ENCODE measurements around the gene LHFPL5.

The LHFPL5 gene

DNA sequence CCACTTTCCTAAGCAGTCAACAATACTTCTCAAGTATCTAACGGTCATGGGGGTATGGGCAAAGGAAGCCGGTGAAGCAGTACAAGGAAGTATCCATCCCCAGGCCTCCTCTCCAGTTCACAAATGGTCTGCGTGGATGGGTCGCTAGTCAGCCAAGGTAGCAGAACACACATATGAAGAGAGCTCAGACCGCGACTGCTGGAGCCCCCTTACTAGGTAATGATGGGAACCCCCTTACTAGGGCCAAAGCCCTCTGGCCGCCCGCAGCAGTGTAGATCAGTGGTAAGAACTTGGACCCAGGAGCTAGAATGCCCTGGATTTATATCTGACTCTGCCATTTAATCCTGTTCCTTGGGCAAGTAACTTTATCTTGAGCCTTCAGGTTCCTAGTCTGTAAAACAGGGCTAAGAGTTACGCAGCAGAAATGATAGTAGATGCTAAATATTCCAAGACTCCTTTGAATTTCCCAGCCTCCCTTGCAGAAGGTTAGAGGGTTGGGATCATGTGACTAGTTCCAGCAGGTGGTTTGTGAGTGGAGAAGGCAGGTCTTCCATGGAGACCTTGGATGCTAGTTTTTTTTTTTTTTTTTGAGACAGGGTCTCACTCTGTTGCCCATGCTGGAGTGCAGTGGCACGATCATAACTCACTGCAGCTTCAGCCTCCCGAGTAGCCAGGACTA lies 30.9 kb upstream of the LHFPL5 start:
- Histone ChIP-seq H4K20me1 (ENCODE audit: insufficient read depth, low read length) (no peaks in the 10 kb centered on the region; the same call in 1 of the 2 replicates), H3K27me3 (ENCODE audit: insufficient read depth, low read length, poor library complexity) (peaks cover 19% of the 10 kb centered on the region), H3K27ac (ENCODE audit: low read length) (no peak overlapping the region), H3K4me1 (ENCODE audit: insufficient read depth, low read length) (no peaks in the 10 kb centered on the region), H3K9ac (ENCODE audit: low read depth, low read length) (no peak overlapping the region), H3K9me3 (ENCODE audit: insufficient read depth, low read length, severe bottlenecking) (no peaks in the 10 kb centered on the region), H3K36me3 (ENCODE audit: insufficient read depth, low read length) (no peaks in the 10 kb centered on the region), H3K79me2 (ENCODE audit: insufficient read depth, low read length) (no peaks in the 10 kb centered on the region), H3K4me3 (ENCODE audit: low read depth in 1 of 2, low read length in 2 of 2) (no peak overlapping the region), H2AFZ (ENCODE audit: low read depth, low read length) (no peak overlapping the region), H3K4me2 (ENCODE audit: insufficient read depth, low read length) (no peak overlapping the region)
- ATAC-seq (ENCODE audit: insufficient read depth, low read depth), result no peak
- TF ChIP-seq, protein P1, sequence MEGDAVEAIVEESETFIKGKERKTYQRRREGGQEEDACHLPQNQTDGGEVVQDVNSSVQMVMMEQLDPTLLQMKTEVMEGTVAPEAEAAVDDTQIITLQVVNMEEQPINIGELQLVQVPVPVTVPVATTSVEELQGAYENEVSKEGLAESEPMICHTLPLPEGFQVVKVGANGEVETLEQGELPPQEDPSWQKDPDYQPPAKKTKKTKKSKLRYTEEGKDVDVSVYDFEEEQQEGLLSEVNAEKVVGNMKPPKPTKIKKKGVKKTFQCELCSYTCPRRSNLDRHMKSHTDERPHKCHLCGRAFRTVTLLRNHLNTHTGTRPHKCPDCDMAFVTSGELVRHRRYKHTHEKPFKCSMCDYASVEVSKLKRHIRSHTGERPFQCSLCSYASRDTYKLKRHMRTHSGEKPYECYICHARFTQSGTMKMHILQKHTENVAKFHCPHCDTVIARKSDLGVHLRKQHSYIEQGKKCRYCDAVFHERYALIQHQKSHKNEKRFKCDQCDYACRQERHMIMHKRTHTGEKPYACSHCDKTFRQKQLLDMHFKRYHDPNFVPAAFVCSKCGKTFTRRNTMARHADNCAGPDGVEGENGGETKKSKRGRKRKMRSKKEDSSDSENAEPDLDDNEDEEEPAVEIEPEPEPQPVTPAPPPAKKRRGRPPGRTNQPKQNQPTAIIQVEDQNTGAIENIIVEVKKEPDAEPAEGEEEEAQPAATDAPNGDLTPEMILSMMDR (IDR thresholded peaks at IDR 0.05; ENCODE audit: borderline replicate concordance, extremely low read depth, low read length, poor library complexity, severe bottlenecking), result no peak
- no peak for TF ChIP-seq EZH2 (IDR thresholded peaks at IDR 0.05; ENCODE audit: borderline replicate concordance, low read depth, low read length, severe bottlenecking)
- no peak for DNase-seq

- Histone ChIP-seq H2AFZ (ENCODE audit: low read depth, low read length) (no peak overlapping the region), H3K9ac (ENCODE audit: low read depth, low read length) (no peak overlapping the region), H3K4me2 (ENCODE audit: insufficient read depth, low read length) (no peak overlapping the region), H3K4me1 (ENCODE audit: insufficient read depth, low read length) (no peaks in the 10 kb centered on the region), H3K27me3 (ENCODE audit: insufficient read depth, low read length, poor library complexity) (peaks cover 19% of the 10 kb centered on the region), H3K27ac (ENCODE audit: low read length) (no peak overlapping the region), H3K79me2 (ENCODE audit: insufficient read depth, low read length) (no peaks in the 10 kb centered on the region), H3K4me3 (ENCODE audit: low read depth in 1 of 2, low read length in 2 of 2) (no peak overlapping the region), H3K36me3 (ENCODE audit: insufficient read depth, low read length) (no peaks in the 10 kb centered on the region), H4K20me1 (ENCODE audit: insufficient read depth, low read length) (no peaks in the 10 kb centered on the region; the same call in 1 of the 2 replicates), H3K9me3 (ENCODE audit: insufficient read depth, low read length, severe bottlenecking) (no peaks in the 10 kb centered on the region)
- no peak for DNase-seq
- no peak for ATAC-seq (ENCODE audit: insufficient read depth, low read depth)
- TF ChIP-seq, protein P1 (IDR thresholded peaks at IDR 0.05; ENCODE audit: borderline replicate concordance, extremely low read depth, low read length, poor library complexity, severe bottlenecking), result no peak
- no peak for TF ChIP-seq EZH2 (IDR thresholded peaks at IDR 0.05; ENCODE audit: borderline replicate concordance, low read depth, low read length, severe bottlenecking)
Observed at GRCh38 chr6:35775031-35775430, 30.1 kb upstream of the LHFPL5 start.

GRCh38 chr6:35776364-35777215 lies 28.6 kb upstream of the LHFPL5 start, which contains the start of gene CLPSL2:
TSS of gene CLPSL2 (plus strand) at chr6:35776598. CDS start at chr6:35776619, 21 bp downstream.
- ATAC-seq (ENCODE audit: insufficient read depth, low read depth), result no peak
- DNase-seq, result no peak
- Histone ChIP-seq H3K36me3 (ENCODE audit: insufficient read depth, low read length) (no peaks in the 10 kb centered on the region), H3K4me1 (ENCODE audit: insufficient read depth, low read length) (no peaks in the 10 kb centered on the region), H3K27ac (ENCODE audit: low read length) (no peak within 1 kb of the TSS), H4K20me1 (ENCODE audit: insufficient read depth, low read length) (no peaks in the 10 kb centered on the region; the same call in 1 of the 2 replicates), H3K4me3 (ENCODE audit: low read depth in 1 of 2, low read length in 2 of 2) (no peak within 1 kb of the TSS), H3K9ac (ENCODE audit: low read depth, low read length) (no peak within 1 kb of the TSS), H3K9me3 (ENCODE audit: insufficient read depth, low read length, severe bottlenecking) (no peaks in the 10 kb centered on the region), H3K27me3 (ENCODE audit: insufficient read depth, low read length, poor library complexity) (peaks cover 18% of the 10 kb centered on the region), H3K4me2 (ENCODE audit: insufficient read depth, low read length) (no peak within 1 kb of the TSS), H2AFZ (ENCODE audit: low read depth, low read length) (no peak within 1 kb of the TSS), H3K79me2 (ENCODE audit: insufficient read depth, low read length) (no peaks in the 10 kb centered on the region)
- TF ChIP-seq, protein P1 (IDR thresholded peaks at IDR 0.05; ENCODE audit: borderline replicate concordance, extremely low read depth, low read length, poor library complexity, severe bottlenecking), result no peak
- TF ChIP-seq EZH2 (IDR thresholded peaks at IDR 0.05; ENCODE audit: borderline replicate concordance, low read depth, low read length, severe bottlenecking), result no peak

Data from DND-41 (cell line).